Measurements from ENCODE around the gene PDPR. TPM values are rescaled to one million over a fixed set of nuclear protein-coding genes. Genes with fewer than 3 reads are reported as not detected.
A peak's percentile ranks its signal among the peaks of the same experiment; 100 is the strongest.
"Not testable (repeated sequence)": the region's sequence is repeated elsewhere in the genome, so short reads cannot be mapped to it uniquely, and the experiment has no call there.

Gene PDPR
- polyA plus RNA-seq: 25.5 TPM
- long read RNA-seq, donor 1: 0 reads
- long read RNA-seq, donor 2, partial matches to known transcripts: 5 of 5 reads
- long read RNA-seq, donor 2, other reads (novel, unspliced or antisense): 0 of 5 reads
- long read RNA-seq, donor 3: 0 reads
- long read RNA-seq, donor 4: 0 reads
- long read RNA-seq, donor 5: 0 reads
- long read RNA-seq, donor 6, full-length matches to known transcripts: 1 of 1 reads
- long read RNA-seq, donor 6, partial matches to known transcripts: 0 of 1 reads
- long read RNA-seq, donor 6, other reads (novel, unspliced or antisense): 0 of 1 reads
- long read RNA-seq, donor 7, partial matches to known transcripts: 5 of 5 reads
- long read RNA-seq, donor 7, other reads (novel, unspliced or antisense): 0 of 5 reads
- long read RNA-seq, donor 8: 0 reads
- long read RNA-seq, donor 9, full-length matches to known transcripts: 1 of 1 reads
- long read RNA-seq, donor 9, partial matches to known transcripts: 0 of 1 reads
- long read RNA-seq, donor 9, other reads (novel, unspliced or antisense): 0 of 1 reads
- long read RNA-seq, donor 10: 0 reads
- long read RNA-seq, donor 11: 0 reads

DNA sequence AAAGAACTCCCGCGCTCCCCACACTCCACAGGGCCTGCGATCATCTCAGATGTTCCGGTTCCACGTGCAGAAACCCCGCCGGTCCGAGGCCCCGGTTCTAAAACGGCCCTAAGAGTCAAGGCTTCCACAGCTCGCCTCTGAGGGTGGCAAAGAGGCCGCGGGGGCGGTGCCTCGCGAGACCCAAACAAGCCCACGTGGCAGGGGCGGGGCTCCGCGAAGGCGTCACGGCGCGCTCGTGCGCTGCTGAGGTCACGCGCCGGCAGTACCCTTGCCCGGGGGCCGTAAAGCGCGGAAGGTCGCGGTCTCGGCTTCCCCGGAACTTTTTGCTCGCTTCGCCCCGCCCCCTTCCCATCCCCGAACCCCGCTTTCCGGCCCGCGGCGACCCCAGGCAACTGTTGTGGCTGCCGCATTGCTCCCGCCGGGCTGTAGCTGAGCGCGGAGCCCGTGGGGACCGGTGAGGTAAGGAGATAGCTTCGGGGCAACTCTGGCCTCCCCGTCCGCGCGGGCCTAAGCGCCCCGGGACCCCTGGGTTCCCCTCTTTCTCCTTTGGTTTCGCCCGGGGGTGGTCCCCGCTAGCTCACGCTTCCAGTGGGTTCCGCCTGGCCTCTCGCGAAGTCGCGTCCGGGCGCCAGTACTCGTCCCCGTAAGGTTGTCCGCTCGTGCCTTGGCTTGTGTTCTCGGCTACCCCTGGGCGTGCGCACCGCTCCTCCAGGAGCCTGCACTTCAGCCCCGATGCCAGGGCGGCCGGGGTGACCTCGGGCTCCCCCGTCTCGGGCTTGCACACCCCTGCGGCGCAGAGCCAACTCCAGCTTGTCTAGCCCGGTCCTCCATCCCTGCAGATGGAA, at the start of gene PDPR:
TSS of gene PDPR (plus strand) at position 351 of the 845 bp plus-strand sequence. CDS start 6,161 bp downstream, outside the sequence.
- no CpG with 5 or more reads among the region's 88 CpGs for WGBS (ENCODE audit: insufficient coverage, low lambda C conversion rate)
- H3K27me3 ChIP-seq (ENCODE audit: control insufficient read depth, insufficient read depth, low read length); H3K4me1 ChIP-seq (ENCODE audit: control insufficient read depth, insufficient read depth, low read length); H3K9me3 ChIP-seq (ENCODE audit: control insufficient read depth, low read depth, low read length); H3K36me3 ChIP-seq (ENCODE audit: control insufficient read depth, insufficient read depth, low read length): not testable (repeated sequence)
- Histone ChIP-seq H3K4me3 (ENCODE audit: low read length) (peak within 1 kb of the TSS; percentile 68), H3K27ac (ENCODE audit: low read length) (peak within 1 kb of the TSS; percentile 69)
- DNase-seq: peak; percentile 89 to 91

DNA sequence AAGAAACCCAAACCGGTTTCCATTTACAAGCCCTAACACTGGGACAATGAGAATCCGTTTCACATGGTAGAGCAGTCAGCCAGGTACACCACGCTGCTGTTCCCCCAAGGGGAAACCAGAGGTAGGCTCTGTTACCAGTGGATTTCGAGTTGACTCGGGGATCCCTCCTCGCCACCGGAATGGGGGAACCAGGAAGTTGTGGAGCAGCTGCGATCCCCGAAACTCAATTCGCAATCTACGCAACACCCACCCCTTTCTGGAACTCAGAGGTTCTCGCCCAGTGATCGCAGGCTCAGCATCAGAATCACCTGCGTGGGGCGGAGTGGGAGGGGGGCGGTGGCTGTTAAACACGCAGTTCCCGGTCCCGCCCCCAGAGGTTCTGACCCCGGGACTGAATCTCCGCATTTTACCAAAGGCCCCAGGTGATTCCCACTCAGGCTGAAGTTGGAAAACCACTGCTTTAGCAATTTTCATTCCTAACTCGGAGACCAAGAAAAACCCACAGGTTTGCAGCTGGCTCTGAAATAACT, 49.2 kb upstream of the PDPR start:
- H3K27me3 ChIP-seq (ENCODE audit: control insufficient read depth, insufficient read depth, low read length); H3K9me3 ChIP-seq (ENCODE audit: control insufficient read depth, low read depth, low read length); H3K36me3 ChIP-seq (ENCODE audit: control insufficient read depth, insufficient read depth, low read length): not testable (repeated sequence)
- Histone ChIP-seq H3K4me1 (ENCODE audit: control insufficient read depth, insufficient read depth, low read length) (peaks cover 14% of the 10 kb centered on the region), H3K4me3 (ENCODE audit: low read length) (peak overlapping the region; percentile 63), H3K27ac (ENCODE audit: low read length) (peak overlapping the region; percentile 72)
- no CpG with 5 or more reads among the region's 22 CpGs for WGBS (ENCODE audit: insufficient coverage, low lambda C conversion rate)
- DNase-seq: peak; percentile 47 to 71

DNA sequence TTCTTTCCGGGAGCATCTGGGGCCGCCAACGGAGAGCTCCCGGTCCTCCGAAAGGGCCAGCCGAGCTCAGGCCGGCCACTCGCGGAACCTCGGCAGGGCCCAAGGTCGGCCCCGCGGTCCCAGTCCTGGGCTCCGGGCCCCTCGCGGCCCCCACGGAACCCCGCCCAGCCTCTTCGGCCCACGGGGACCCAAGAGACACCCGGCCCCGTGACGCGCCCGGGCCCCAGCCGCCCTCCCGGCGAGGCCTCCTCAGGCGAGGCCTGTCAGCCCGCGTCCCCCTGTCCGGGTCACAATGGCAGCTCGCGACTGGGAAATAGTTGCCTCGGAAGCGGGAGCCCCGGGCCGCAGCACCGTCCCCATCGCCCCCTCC, 48.8 kb upstream of the PDPR start:
- H3K36me3 ChIP-seq (ENCODE audit: control insufficient read depth, insufficient read depth, low read length); H3K9me3 ChIP-seq (ENCODE audit: control insufficient read depth, low read depth, low read length); H3K27me3 ChIP-seq (ENCODE audit: control insufficient read depth, insufficient read depth, low read length): not testable (repeated sequence)
- peaks cover 11% of the 10 kb centered on the region for H3K4me1 ChIP-seq (ENCODE audit: control insufficient read depth, insufficient read depth, low read length)
- no CpG with 5 or more reads among the region's 40 CpGs for WGBS (ENCODE audit: insufficient coverage, low lambda C conversion rate)
- peak overlapping the region; percentile 72 for H3K27ac ChIP-seq (ENCODE audit: low read length)
- H3K4me3 ChIP-seq (ENCODE audit: low read length): peak overlapping the region; percentile 63
- DNase-seq: peak in 1 of 2 donors; percentile 9

DNA sequence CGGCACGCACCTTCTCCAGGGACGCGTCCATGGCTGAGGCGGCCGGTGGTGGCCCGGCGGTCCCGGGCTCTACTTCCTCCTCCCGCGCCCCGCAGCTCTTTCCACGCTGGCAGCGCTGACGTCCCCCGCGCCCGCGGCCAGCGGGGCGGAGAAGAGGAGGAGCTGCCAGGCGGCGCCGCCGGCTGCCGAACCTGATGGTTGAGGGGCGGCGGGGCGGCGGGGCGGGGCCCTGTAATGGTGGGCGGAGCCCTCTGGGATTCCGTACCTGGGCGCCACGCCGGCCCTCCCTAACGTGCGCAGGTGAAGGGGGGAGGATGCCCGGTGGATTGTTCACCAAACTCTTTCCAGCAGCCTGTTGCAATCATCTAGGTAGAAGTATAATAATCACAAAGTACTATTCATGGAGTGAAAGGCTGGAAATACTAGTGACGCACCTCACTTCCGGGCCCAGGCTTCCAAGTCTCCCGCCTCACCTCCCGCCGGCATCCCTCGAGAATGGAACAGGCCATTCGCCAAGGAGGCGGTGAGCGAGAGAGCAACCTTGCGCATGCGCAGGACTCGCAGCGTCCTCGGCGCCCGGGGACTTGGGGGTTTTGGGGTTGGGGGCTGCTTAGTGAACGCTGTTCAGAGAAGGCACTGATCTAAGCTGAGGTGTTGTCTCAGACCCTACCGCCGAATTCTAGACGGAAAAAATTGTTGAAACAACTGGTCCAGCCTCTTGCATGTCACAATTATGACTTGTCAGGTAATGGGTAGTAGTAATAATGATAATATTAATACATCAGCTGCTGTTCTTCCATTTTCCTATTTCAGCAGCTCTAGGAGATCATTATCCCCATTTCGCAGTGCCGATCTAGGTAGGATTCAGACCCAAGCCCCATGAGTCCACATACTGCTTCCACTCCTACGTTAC, 48.1 kb upstream of the PDPR start:
- H3K4me3 ChIP-seq (ENCODE audit: low read length): peak overlapping the region; percentile 63
- H3K4me1 ChIP-seq (ENCODE audit: control insufficient read depth, insufficient read depth, low read length); H3K9me3 ChIP-seq (ENCODE audit: control insufficient read depth, low read depth, low read length); H3K36me3 ChIP-seq (ENCODE audit: control insufficient read depth, insufficient read depth, low read length); H3K27me3 ChIP-seq (ENCODE audit: control insufficient read depth, insufficient read depth, low read length): not testable (repeated sequence)
- H3K27ac ChIP-seq (ENCODE audit: low read length): peak overlapping the region; percentile 72
- no CpG with 5 or more reads among the region's 62 CpGs for WGBS (ENCODE audit: insufficient coverage, low lambda C conversion rate)
- DNase-seq: peak; percentile 90 to 92

DNA sequence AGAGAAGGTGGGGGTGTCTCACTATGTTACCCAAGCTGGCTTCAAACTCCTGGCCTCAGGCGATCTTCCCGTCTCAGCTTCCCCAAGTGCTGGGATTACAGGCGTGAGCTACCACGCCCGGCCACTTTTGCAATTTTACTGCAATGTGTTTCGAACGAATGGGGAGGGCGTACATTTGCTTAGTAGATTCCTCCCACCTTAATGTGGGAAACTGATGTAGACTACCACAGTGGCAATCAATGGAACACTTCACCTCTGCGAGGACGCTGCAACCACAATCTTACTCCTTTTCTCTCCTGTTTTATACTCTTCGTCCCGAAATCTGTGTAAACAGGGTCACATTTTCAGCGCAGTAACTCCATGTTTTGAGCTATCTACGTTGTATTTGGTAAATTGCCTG, 47.4 kb upstream of the PDPR start:
- WGBS (ENCODE audit: insufficient coverage, low lambda C conversion rate): no CpG with 5 or more reads among the region's 14 CpGs
- H3K36me3 ChIP-seq (ENCODE audit: control insufficient read depth, insufficient read depth, low read length); H3K27ac ChIP-seq (ENCODE audit: low read length); H3K9me3 ChIP-seq (ENCODE audit: control insufficient read depth, low read depth, low read length); H3K4me1 ChIP-seq (ENCODE audit: control insufficient read depth, insufficient read depth, low read length); H3K27me3 ChIP-seq (ENCODE audit: control insufficient read depth, insufficient read depth, low read length): not testable (repeated sequence)
- peak in 1 of 2 donors; percentile 5 for DNase-seq
- H3K4me3 ChIP-seq (ENCODE audit: low read length): peak overlapping the region; percentile 63

DNA sequence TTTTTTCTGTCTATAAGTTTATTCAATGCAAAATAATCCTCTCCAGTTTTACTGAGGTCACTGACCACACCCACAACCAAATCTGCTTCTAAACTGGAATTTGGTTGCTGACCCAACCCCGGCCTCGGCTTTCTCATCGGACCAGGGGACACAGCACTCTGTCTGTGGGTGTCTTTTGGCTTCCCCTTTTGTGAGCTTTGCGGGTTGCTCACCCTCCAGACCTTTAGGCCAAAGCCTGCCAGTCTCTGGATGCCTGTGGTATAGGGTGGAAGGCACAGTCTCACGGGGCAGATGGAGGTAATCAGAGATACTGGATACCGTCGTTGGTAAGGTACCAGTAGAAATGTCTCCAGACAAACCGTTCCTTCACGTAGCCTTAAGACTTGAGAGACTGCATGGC, 35.1 kb upstream of the PDPR start:
- H3K4me1 ChIP-seq (ENCODE audit: control insufficient read depth, insufficient read depth, low read length); H3K9me3 ChIP-seq (ENCODE audit: control insufficient read depth, low read depth, low read length); DNase-seq; H3K27me3 ChIP-seq (ENCODE audit: control insufficient read depth, insufficient read depth, low read length); H3K4me3 ChIP-seq (ENCODE audit: low read length); H3K36me3 ChIP-seq (ENCODE audit: control insufficient read depth, insufficient read depth, low read length); H3K27ac ChIP-seq (ENCODE audit: low read length): not testable (repeated sequence)
- WGBS (ENCODE audit: insufficient coverage, low lambda C conversion rate): no CpG with 5 or more reads among the region's 9 CpGs

DNA sequence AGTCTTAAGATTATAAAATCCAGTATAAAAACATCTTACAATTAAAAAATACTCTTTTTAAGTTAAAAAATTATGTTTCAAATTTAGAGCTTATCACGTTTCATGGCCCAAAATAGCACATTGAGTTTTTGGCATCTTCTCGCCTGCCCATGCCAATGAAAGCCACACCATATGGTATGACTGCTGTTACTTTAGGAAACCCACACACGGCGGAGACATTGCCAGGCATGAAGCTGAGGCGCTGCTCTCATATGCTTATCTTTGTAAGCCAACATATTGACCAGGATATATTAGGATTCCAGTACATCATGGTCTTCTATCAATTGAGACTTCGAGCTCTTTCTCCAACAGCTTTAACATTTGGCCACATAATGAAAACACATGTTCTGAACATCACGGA, 32.9 kb upstream of the PDPR start:
- no CpG with 5 or more reads among the region's 7 CpGs for WGBS (ENCODE audit: insufficient coverage, low lambda C conversion rate)
- not testable (repeated sequence) for DNase-seq; H3K27me3 ChIP-seq (ENCODE audit: control insufficient read depth, insufficient read depth, low read length)

DNA sequence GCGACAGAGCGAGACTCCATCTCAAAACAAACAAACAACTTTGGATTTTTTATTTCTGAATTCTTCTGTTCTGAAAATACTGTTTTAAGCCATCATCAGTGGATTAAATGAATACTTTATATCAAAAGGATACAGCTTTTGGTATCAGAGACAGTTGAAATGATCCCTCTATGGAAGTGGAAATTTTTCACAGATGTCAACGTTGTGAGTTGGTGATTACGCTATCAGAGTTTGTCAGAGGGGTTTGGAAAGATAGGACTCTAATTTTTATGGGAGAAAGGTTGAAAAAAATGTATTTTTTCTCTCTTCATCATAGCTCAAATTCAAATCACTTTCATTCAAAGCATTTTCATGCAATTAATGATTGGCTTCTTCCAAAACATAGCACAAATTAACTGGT, 30.2 kb upstream of the PDPR start:
- not testable (repeated sequence) for DNase-seq; H3K27ac ChIP-seq (ENCODE audit: low read length); H3K4me1 ChIP-seq (ENCODE audit: control insufficient read depth, insufficient read depth, low read length); H3K27me3 ChIP-seq (ENCODE audit: control insufficient read depth, insufficient read depth, low read length); H3K9me3 ChIP-seq (ENCODE audit: control insufficient read depth, low read depth, low read length); H3K36me3 ChIP-seq (ENCODE audit: control insufficient read depth, insufficient read depth, low read length); H3K4me3 ChIP-seq (ENCODE audit: low read length)
- no CpG with 5 or more reads among the region's 4 CpGs for WGBS (ENCODE audit: insufficient coverage, low lambda C conversion rate)

More for the DNA sequence above, 32.9 kb upstream of the PDPR start:
- not testable (repeated sequence) for H3K4me1 ChIP-seq (ENCODE audit: control insufficient read depth, insufficient read depth, low read length); H3K4me3 ChIP-seq (ENCODE audit: low read length); H3K9me3 ChIP-seq (ENCODE audit: control insufficient read depth, low read depth, low read length); H3K36me3 ChIP-seq (ENCODE audit: control insufficient read depth, insufficient read depth, low read length); H3K27ac ChIP-seq (ENCODE audit: low read length)

DNA sequence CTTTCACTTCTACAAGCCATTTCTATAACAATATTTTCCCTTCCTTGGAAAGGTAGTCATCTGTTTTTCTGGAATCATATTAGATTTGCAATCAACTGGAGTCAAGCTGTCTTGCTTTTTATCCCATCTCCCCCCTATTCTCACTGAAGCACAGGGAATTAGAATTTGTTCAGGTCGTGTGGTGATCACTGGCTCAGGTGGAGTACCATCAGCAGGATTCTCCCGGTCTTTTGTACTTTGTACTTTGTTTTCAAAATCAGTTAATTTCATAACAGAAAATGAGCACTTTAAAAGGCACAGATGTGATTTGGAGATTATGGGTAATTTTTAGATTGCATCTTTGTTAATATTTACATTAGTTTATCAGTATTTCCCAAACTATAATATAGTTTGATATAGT, 26.0 kb upstream of the PDPR start:
- not testable (repeated sequence) for H3K36me3 ChIP-seq (ENCODE audit: control insufficient read depth, insufficient read depth, low read length); DNase-seq; H3K27ac ChIP-seq (ENCODE audit: low read length); H3K4me3 ChIP-seq (ENCODE audit: low read length); H3K9me3 ChIP-seq (ENCODE audit: control insufficient read depth, low read depth, low read length); H3K4me1 ChIP-seq (ENCODE audit: control insufficient read depth, insufficient read depth, low read length); H3K27me3 ChIP-seq (ENCODE audit: control insufficient read depth, insufficient read depth, low read length)
- WGBS (ENCODE audit: insufficient coverage, low lambda C conversion rate): no CpG with 5 or more reads among the region's 2 CpGs

All from large intestine (tissue), 12 donors.